Dedifferentiated amniotic fluid mesenchymal stem cell (primary cell): ENCODE measurements around the gene MUC5AC.
"Not testable (repeated sequence)": the region's sequence is repeated elsewhere in the genome, so short reads cannot be mapped to it uniquely, and the experiment has no call there.

Experiments used
- DNase-seq: peaks from one replicate; pipeline ENCODE4 v3.0.0-alpha.2; 2016; ENCODE audit errors: extremely low spot score

Gene MUC5AC

DNA sequence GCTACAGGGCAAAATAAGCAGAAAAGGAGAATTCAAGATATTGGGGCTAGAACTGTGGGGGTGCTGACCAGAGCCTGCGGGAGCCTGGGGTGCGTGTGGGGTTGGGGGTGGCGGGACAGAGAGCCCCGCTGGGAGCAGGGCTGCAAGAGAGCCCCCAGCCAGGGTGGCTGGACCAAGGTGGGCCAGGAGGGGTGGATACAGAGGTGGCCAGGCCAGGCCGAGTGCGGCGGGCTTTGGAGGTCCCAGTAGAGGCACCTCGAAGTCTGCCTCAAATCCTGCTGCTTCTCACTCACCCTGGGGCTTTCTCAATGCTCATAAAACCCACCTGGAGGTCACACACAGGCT, 48.2 kb downstream of the MUC5AC start:
- no peak for DNase-seq

GRCh38 chr11:1206391-1207271, 48.9 kb downstream of the MUC5AC start:
- no peak for DNase-seq

- DNase-seq, result no peak
Measured at GRCh38 chr11:1207401-1208143, 49.8 kb downstream of the MUC5AC start.

GRCh38 chr11:1208144-1208393, 50.3 kb downstream of the MUC5AC start:
- DNase-seq, result no peak

GRCh38 chr11:1208394-1209261, 50.9 kb downstream of the MUC5AC start:
- DNase-seq, result no peak

DNA sequence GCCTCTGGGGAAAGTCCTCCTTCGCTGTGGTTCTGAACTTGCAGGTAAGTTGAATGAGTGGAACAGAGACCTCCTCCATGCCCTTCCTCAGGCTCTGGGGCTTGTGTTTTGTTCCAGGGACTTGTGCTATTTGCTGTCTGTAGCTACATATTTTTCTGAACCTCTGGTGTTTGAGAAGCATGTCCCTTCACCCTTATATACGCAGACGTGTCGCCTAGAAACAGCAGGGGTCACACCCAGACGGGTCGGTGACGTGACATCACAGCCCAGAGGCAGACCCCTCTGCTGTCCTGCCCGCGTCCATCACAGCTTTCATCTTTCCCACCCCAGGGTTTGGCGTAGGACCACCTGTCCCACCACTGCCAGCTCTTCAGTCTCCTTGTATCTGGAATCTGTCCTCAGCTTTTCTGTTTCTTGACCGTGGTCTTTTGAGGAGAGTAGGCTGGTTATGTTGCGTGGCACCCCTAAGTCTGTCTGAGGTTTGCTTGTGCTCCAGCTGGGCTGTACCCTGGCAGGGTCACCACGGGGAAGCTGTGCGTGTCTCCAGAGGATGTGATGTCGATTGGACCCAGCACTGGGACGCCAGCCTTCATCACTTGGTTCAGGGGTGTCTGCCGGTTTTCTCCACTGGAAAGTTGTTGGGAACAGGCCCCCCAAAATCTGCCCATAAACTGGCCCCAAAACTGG, 51.8 kb downstream of the MUC5AC start:
- DNase-seq, result no peak

DNA sequence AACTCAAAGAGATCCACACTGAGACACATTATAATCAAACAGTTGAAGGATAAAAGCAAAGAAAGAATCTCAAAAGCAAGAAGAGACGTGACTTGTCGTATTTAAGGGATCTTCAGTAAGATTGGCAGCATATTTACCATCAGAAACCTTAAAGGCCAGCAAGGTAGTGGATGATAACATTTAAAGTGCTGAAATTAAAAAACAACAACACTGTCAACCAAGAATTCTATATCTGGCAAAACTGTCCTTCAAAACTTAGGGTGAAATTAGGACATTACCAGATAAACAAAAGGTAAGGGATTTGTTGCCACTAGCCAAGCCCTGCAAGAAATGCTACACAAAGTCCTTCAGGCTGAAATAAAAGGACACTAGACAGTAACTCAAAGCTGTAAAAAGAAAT, 54.1 kb downstream of the MUC5AC start:
- no peak for DNase-seq

- not testable (repeated sequence) for DNase-seq
Measured at GRCh38 chr11:1215826-1216225, 58.1 kb downstream of the MUC5AC start.

DNA sequence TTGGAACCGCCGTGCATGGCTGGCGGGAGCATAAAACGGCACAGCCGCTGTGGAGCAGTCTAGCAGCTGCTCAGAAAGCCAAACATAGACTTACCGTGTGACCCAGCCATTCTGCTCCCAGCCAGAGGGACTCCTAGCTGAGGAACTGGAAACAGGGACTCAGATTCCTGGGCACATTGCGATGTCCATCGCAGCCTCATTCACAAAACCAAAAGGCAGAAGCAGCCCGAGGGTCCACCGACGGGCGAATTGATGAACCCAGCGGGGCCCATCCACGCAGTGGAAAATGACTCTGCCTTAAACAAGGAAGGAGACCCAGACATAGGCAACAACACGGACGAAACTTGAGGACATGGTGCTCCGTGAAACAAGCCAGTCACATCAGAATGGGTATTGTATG, 59.4 kb downstream of the MUC5AC start:
- DNase-seq, result no peak

DNA sequence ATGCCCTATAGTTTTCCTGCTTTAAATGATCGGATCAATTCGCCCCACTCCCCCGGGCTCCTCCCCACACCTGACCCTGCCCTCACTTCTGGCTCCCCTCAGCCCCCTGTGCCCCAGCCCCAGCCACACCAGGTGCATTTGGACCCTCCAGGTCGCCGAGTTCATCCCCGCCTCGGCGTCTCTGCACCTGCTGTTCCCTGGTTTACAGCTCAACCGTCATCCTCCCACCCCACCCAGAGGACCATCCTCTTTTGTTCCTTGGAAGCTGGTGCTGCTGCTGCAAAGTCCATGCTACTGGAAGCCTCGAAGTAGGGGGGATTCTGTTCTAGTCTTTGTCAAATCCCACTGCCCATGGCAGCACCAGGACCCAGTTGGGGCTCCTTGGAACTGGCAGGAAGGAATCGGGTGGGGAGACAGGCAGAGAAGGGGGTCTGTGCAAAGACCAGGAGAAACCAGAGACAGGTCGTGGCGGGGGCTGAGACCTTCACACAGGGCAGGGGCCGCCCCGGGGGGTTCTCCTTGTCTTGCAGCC, 60.6 kb downstream of the MUC5AC start:
- DNase-seq, result no peak

- no peak for DNase-seq
Measured at GRCh38 chr11:1218788-1219445, 61.2 kb downstream of the MUC5AC start.

DNA sequence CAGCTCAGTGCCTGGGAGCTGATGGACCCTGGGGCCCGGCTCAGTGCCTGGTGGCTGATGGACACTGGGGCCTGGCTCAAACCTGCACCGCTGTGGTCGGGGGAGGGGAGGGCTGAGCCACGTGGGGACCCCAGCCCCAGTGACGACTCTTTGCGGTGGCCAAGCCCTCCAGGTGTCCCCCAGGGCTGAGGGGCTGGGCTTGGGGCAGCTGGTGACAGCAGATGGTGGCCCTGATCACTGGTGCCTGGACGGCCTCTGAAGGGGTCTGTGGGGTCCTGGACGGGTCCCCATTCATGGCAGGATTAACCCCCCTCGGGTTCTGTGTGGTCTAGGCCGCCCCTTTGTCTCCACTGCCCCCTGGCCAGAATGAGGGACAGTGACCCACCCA, 61.7 kb downstream of the MUC5AC start:
- no peak for DNase-seq

DNA sequence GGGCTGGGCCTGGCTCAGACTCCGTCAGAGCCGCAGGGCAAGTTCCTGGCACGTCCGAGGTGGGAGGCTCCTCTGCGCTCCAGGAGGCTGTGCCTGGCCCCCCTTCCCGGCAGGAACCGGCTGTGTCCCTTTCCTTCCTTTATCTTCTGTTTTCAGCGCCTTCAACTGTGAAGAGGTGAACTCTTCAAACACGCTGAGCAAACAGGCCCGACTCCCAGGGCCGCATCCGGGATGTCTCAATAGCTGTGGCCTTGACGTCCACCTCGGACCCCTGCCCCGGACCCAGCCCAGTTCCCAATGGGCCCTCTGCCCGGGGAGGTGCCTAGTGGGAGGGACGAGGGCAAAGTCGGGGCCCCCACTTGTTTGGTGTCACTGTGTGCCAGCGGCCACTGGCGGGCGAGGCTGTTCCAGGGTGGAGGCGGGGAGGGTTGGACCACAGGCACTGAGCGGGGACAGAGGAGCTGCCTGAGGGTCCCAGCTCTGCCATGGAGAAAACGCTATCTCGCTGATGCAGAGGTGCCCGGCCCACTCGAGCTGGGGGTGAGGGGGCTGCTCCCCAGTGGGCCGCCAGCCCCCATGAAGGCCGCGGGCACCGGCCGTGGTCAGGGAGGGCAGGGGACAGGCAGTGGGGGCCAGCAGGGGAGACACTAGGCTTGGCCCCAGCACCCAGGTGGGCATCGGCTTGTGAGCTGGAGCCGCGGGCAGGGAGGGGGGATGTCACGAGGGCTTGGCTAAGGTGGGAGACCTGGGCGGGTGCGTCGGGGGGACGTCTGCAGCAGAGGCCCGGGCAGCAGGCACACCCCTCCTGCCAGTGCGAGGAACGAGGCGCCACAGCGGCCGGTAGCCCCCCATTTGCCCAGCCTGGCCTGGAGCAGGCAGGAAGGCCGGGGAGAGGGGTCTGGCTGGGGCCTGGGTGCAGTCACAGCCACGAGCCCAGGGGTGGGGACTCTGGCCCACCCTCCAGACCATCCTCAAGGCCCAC, 62.4 kb downstream of the MUC5AC start:
- no peak for DNase-seq

- DNase-seq, result no peak
Measured at GRCh38 chr11:1220941-1221721, 63.4 kb downstream of the MUC5AC start.

- no peak for DNase-seq
Measured at GRCh38 chr11:1221848-1222311, 64.1 kb downstream of the MUC5AC start.

DNA sequence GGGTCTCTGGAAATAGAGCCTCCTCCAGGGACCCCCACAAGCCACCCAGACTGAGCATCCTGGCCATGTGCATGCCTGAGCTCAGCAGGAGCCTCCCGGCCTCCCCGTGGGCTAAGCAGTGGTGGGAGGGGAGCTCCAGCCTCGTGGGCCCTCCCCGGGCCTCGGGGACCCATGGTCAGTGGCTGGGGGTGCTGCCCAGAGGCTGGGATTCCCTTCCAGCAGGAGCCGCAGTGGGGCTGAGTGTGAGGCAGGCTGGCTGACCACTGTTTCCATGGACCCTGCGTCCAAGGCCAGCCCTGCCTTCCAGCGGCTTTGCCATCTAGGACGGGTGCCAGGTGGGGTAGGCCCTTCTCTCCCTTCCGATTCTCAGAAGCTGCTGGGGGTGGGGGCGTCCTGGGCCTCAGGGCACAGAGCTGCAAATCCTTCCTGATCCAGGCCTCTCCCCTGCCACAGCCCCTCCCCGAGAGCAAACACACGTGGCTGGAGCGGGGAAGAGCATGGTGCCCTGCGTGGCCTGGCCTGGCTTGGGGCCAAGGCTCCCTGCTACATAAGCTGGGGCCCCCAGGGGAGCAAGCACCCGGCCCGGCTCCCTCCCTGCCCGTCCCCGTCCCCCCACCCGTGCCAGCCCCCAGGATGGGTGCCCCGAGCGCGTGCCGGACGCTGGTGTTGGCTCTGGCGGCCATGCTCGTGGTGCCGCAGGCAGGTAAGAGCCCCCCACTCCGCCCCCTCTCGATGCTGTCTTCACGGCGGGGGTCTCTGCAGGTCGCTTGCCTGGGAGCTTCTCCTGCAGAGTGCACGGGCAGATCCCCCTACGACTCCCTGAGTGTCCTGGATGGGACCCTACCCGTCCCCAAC, 65.0 kb downstream of the MUC5AC start, which contains the start of gene MUC5B:
MUC5B (plus strand) TSS at position 576 of the 855 bp plus-strand sequence; CDS start at position 634, 58 bp downstream.
- DNase-seq, result no peak

DNA sequence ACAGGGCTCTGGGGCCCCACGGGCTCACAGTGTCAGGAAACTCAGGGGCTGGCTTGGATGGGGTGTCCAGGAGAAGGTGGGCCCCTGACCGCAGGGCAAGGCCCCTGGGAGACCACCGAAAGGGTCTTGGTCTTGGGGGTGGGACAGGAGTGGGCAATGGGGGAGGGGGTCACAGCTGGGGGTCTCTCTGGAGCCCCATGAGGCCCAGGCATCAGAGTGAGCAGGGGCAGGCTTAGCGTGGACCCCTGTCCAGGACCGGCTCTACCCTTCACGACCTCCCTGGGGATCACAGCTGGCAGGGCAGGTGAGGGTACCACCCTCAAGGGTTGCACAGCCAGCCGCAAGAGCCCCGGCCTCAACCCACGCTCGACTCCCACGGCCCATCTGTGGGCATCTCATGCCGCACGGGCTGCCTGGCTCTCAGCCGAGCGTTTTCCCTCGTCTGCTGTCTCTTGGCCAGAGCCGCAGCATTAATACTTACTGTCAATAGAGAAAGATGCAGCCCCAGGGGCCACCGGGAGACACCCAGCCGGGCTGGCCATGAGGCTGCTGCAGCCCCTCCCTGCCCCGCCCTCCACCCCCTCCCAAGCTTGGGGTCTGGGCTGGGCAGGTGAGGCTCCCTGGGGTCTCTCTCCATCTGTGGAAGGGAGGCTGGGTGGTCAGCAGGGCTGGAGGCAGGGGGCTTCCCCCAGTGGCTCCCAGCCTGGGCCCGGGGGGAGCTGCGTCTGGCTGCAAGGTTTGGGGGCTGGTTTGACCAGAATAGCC, 65.8 kb downstream of the MUC5AC start:
- no peak for DNase-seq
